Measurements from ENCODE around the gene FTL. TPM values are rescaled to one million over a fixed set of nuclear protein-coding genes. Genes with fewer than 3 reads are reported as not detected.

The FTL gene
- total RNA-seq, 2 donors from 2014 or later = 681 to 811 TPM

GRCh38 chr19:49016067-49016839 is 51.1 kb downstream of the FTL start:
- Mint-ChIP-seq H3K27me3 (ENCODE audit: low read depth) (peaks cover 25% of the 10 kb centered on the region), H3K4me1 (ENCODE audit: low read depth) (peaks cover 25% of the 10 kb centered on the region), H3K4me3 (no peak overlapping the region), H3K27ac (no peak overlapping the region), H3K36me3 (ENCODE audit: insufficient read depth in 2 of 2) (peaks cover 0 to 5% of the 10 kb centered on the region in 2 donors), H3K9me3 (no peaks in the 10 kb centered on the region)
- ATAC-seq (replicated peaks in 1 of 2) = no peak
- no peak for DNase-seq

Other genes with a start within 250 kb of the FTL start
- gene MAMSTR, start 245.6 kb upstream of the FTL start, total RNA-seq = under 1 TPM; 0.69 to 0.89 TPM
- under 1 TPM; 0.53 to 0.86 TPM for gene RASIP1, start 224.7 kb upstream of the FTL start, total RNA-seq
- gene IZUMO1, start 218.4 kb upstream of the FTL start, total RNA-seq = under 1 TPM; 0.14 to 0.32 TPM
- under 1 TPM; 0.29 to 0.32 TPM for gene FUT1, start 212.7 kb upstream of the FTL start, total RNA-seq
- gene FGF21, start 209.8 kb upstream of the FTL start, total RNA-seq = not detected
- gene BCAT2, start 154.3 kb upstream of the FTL start, total RNA-seq = 10 to 100 TPM; 42.1 to 49.5 TPM
- 1 to 10 TPM; 2.0 to 3.2 TPM for gene HSD17B14, start 128.8 kb upstream of the FTL start, total RNA-seq
- 10 to 100 TPM; 16.2 to 24.5 TPM for gene PLEKHA4, start 96.7 kb upstream of the FTL start, total RNA-seq
- gene PPP1R15A, start 92.9 kb upstream of the FTL start, total RNA-seq = 100 to 1,000 TPM; 130 to 153 TPM
- gene TULP2, start 66.6 kb upstream of the FTL start, total RNA-seq = 1 to 10 TPM in 1 of 2 donors, under 1 TPM in 1; 0.79 to 3.3 TPM
- 100 to 1,000 TPM; 168 to 183 TPM for gene NUCB1, start 65.0 kb upstream of the FTL start, total RNA-seq
- gene DHDH, start 31.6 kb upstream of the FTL start, total RNA-seq = 1 to 10 TPM; 3.2 to 3.6 TPM
- gene BAX, start 10.4 kb upstream of the FTL start, total RNA-seq = 100 to 1,000 TPM; 318 to 448 TPM
- gene GYS1, start 28.0 kb downstream of the FTL start, total RNA-seq = 10 to 100 TPM; 25.9 to 29.4 TPM
- gene RUVBL2, start 28.6 kb downstream of the FTL start, total RNA-seq = 10 to 100 TPM; 83.4 to 92.5 TPM
- gene LHB, start 51.8 kb downstream of the FTL start, total RNA-seq = not detected
- gene CGB3, start 59.0 kb downstream of the FTL start, total RNA-seq = not detected
- gene CGB2, start 66.6 kb downstream of the FTL start, total RNA-seq = 1 to 10 TPM in 1 of 2 donors, not detected in 1; 1.4 TPM
- gene CGB1, start 71.6 kb downstream of the FTL start, total RNA-seq = not detected
- gene CGB5, start 78.5 kb downstream of the FTL start, total RNA-seq = not detected
- not detected for gene CGB8, start 83.8 kb downstream of the FTL start, total RNA-seq
- not detected for gene CGB7, start 92.4 kb downstream of the FTL start, total RNA-seq
- not detected for gene NTF4, start 99.5 kb downstream of the FTL start, total RNA-seq
- gene KCNA7, start 107.4 kb downstream of the FTL start, total RNA-seq = not detected
- gene SNRNP70, start 120.1 kb downstream of the FTL start, total RNA-seq = 100 to 1,000 TPM; 165 to 175 TPM
- 1 to 10 TPM; 5.1 to 7.7 TPM for gene LIN7B, start 149.1 kb downstream of the FTL start, total RNA-seq
- 1 to 10 TPM; 2.2 to 2.9 TPM for gene C19orf73, start 153.8 kb downstream of the FTL start, total RNA-seq
- gene PPFIA3, start 154.2 kb downstream of the FTL start, total RNA-seq = 1 to 10 TPM; 6.2 to 9.0 TPM
- not detected for gene HRC, start 190.1 kb downstream of the FTL start, total RNA-seq
- 1 to 10 TPM in 1 of 2 donors, under 1 TPM in 1; 0.96 to 1.5 TPM for gene TRPM4, start 192.5 kb downstream of the FTL start, total RNA-seq

Measured in activated T-cell treated with anti-CD3 and anti-CD28 coated beads, Interleukin-2, amount 50 U/mL, for 72 hours (primary cell).